ENCODE measurements around the gene THAP3. TPM values are rescaled to one million over a fixed set of nuclear protein-coding genes. Genes with fewer than 3 reads are reported as not detected.
"Not testable (repeated sequence)": the region's sequence is repeated elsewhere in the genome, so short reads cannot be mapped to it uniquely, and the experiment has no call there.

Gene THAP3
- total RNA-seq, 1 experiment from 2014 or later: 20.8 TPM

DNA sequence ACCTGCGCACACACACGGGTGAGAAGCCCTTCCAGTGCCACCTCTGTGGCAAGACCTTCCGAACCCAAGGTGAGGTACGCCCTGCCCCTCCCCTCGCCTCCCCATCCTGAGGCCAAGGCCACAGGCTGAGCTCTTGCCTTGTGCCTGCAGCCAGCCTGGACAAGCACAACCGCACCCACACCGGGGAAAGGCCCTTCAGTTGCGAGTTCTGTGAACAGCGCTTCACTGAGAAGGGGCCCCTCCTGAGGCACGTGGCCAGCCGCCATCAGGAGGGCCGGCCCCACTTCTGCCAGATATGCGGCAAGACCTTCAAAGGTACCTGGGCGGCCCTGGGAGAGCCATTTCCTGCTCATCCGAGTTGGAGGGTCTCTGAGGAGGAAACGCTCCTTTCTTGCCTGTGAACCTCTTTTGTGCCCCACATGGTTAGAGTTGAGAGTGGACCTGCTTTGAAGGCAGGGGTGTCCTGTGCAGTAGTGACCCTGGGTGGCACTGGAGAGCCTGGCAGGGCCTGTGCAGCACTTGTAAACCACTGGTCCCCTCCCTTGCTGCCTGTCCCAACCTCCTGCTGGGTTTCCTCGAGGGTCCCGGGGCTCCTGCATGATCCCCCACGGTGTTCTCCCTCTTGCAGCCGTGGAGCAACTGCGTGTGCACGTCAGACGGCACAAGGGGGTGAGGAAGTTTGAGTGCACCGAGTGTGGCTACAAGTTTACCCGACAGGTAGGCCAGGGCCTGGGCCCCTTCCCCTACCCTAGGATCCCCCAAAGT, 36.4 kb upstream of the THAP3 start:
- no peak for DNase-seq (ENCODE audit: low read depth, low spot score)
- in situ Hi-C loops (cut with HindIII; ENCODE audit: low pct_unique_long_range_greater_than_20kb, low sequenced_read_pairs): no loop called here

DNA sequence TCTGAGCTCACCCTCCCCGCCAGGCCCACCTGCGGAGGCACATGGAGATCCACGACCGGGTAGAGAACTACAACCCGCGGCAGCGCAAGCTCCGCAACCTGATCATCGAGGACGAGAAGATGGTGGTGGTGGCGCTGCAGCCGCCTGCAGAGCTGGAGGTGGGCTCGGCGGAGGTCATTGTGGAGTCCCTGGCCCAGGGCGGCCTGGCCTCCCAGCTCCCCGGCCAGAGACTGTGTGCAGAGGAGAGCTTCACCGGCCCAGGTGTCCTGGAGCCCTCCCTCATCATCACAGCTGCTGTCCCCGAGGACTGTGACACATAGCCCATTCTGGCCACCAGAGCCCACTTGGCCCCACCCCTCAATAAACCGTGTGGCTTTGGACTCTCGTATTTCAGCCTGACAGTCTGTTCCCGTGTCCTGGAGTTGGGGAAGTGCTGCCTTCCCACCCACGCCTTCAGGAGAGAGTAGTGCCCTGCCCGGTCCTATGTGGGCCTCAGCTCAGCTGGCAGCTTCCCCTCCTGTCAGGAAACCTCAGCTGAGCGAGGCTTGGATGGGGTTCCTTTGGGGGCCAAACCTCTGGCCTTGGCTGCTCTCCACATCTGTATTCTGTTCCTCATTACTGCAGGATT, 35.7 kb upstream of the THAP3 start:
- no peak for DNase-seq (ENCODE audit: low read depth, low spot score)
- in situ Hi-C loops (cut with HindIII; ENCODE audit: low pct_unique_long_range_greater_than_20kb, low sequenced_read_pairs): no loop called here

DNA sequence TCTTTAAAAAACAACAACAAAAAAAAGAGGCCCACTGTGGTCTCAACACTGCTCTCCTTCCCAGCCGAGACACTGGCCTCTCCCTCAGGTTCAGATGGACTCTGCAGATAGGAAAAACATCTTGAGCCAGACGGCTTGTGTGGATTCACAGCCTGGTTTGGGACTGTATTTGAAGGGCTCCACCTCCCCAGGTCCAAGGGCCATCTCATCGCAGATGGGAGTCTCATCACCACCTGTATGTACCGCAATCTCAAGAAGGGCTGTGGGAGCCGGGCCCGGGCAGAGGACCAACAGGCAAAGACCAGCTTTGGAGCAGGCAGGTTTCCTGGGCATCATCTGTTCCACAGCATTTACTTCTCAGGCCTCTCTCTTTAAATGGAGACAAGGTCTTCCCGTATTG, 34.6 kb upstream of the THAP3 start:
- DNase-seq (ENCODE audit: low read depth, low spot score): no peak
- in situ Hi-C loops (cut with HindIII; ENCODE audit: low pct_unique_long_range_greater_than_20kb, low sequenced_read_pairs): no loop called here

DNA sequence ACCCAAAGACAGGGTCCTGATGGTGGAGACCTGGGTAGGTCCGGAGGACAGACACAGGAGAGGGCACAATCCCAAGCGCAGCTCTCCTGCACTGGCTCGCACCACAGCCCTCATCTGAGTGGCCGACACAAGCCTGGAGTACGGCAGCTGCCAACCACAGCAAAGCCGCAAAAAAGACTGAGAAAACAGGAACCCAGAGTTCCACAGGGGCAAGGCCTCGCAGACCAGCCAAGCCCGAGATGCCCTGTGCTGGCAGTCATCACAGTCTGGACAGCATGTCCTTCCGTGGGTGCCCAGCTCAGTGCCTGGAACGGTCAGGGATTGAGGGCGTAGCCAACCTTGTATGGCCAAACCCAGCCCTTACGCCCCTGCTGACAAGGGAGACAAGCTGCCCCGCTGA, 33.4 kb upstream of the THAP3 start:
- DNase-seq (ENCODE audit: low read depth, low spot score): no peak
- in situ Hi-C loops (cut with HindIII; ENCODE audit: low pct_unique_long_range_greater_than_20kb, low sequenced_read_pairs): no loop called here

DNA sequence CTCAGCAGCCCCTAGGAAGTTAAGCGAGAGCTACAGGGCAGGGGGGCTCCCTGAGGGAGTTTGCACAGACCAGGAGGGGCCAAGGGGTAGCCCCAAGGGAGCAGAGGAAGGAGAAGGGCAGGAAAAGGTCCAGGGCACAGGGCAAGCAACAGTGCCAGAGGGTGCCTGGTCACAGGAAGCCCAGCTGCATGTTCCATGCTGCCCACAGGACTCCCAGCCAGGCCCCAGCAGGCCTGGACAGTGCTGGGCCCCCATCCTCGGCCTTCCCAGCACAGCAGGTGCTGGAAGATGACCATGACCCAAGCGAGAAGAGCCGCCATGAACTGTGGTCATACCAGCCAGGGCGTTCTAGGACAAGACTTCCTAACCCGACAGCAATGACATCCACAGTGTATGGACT, 33.0 kb upstream of the THAP3 start:
- in situ Hi-C loops (cut with HindIII; ENCODE audit: low pct_unique_long_range_greater_than_20kb, low sequenced_read_pairs): no loop called here
- DNase-seq (ENCODE audit: low read depth, low spot score): no peak

DNA sequence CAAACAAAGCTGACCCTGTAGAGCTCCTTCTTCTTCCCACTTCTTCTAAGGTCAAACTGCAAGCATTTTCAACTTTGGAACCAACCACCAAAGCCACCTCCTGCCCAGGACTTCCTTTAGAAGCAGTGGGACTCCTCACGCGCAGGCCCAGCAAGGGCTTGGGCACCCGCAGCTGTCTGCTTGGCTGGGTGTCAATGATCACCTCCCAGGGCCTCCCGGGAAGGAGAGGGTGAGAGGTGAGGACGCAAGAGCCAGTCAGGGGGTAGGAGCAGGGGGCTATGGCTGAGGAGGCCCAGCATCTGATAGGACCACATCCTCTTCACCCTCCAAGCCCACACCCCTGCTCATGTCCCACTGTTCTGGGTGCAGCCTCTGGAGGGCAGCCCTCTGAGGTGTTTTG, 32.2 kb upstream of the THAP3 start:
- in situ Hi-C loops (cut with HindIII; ENCODE audit: low pct_unique_long_range_greater_than_20kb, low sequenced_read_pairs): no loop called here
- no peak for DNase-seq (ENCODE audit: low read depth, low spot score)

DNA sequence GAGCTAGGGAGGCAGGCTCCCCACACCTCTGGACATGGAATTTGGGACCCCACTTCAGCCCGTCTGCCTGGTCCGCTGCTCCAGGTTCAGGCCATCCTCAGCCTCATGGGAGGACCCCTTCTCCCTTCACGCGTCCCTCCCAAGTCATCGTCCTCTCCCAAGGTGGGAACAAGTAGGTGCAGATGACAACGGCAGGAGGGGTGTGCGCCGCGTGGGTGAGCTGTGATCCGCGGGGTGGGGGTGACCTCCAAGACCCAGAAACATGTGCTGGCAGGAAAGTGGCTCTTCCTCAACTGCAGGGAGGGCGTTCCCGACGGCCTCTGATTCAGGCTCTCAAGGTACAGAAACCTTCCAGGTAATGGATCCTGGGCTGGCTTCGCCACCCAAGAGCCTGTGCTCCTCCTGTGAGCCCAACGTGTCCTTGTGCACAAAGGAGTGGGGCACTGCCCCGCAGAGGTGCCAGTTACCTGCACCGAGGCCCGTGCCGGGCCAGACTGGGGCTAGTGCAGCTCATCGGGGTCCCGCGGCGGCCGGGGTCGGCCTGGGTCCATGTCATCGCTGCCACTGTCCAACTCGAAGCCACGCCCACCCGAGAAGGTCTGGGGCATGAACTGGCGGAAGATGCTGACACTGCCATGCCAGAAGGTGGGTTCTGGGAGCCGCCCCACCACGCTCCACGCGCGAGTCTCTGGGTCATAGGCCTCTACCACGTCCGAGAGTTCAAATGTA, 31.6 kb upstream of the THAP3 start:
- in situ Hi-C loops (cut with HindIII; ENCODE audit: low pct_unique_long_range_greater_than_20kb, low sequenced_read_pairs): no loop called here
- no peak for DNase-seq (ENCODE audit: low read depth, low spot score)

DNA sequence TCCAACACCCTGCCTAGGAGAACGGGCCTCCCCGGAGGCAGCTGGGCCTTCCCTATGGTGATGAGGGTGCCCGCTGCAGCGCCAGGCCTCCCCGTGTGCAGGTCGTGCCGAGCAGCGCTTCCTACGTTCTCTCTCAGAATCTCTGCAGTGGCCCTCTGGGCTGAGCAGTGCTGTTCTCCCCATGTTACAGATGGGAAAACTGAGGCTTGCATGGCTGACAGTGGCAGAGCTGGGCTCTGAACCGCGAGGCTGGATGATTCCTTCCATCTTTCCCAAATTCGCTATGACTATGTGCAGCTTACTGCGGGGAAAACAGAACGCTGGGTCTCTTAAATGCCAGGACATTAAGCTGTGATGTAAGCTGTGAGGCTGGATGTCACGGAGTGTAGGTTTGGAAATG, 30.9 kb upstream of the THAP3 start:
- DNase-seq (ENCODE audit: low read depth, low spot score): no peak
- in situ Hi-C loops (cut with HindIII; ENCODE audit: low pct_unique_long_range_greater_than_20kb, low sequenced_read_pairs): no loop called here

DNA sequence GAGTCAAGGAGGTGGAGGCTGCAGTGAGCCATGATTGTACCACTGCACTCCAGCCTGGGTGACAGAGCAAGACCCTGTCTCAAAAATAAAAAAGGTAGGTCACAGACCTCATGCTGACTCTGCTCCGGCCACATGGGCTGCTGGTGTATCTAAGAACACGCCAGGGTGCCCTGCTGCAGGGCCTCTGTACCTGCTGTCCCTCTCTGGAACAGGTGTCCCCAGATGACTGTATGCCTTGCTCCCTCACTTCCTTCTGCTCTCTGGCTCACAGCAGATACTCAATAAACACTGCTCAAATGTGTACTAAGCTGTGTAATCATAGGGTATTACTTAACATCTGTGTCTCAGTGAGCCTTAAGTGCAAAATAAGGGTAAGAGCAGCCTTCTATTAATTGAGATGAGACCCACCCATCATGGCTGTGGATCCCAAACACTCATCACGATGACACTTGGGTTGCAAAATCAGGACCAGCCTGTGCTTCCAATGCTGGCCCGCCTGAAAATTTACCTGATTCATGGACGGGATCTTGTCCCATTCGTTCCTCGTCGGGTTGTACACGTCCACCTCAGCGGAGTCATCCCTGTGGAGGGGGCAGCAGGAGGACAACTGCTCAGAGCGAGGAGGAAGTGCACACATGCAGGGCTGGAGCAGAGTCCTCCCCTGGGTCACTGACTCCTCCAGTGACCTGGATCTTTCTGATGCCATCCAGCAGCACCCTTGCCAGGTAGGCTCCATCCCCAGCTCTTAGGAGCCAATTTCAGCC, 29.5 kb upstream of the THAP3 start:
- DNase-seq (ENCODE audit: low read depth, low spot score): no peak

DNA sequence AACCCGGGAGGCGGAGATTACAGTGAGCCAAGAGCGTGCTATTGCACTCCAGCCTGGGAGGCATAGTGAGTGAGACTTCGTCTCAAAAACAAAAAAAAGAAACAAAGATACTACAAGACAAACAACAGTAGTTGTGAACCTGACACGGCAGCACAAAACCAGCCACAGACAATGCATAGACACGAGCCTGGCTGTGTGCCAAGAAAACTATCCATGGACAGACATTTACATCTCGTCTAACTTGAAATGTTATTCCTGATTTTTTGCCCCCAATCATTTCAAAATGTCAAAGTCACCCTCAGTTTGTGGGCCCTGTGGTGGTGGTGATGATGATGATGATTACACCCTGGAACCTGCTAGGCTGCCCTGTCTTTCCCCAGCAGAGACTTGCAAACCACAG, 28.3 kb upstream of the THAP3 start:
- no peak for DNase-seq (ENCODE audit: low read depth, low spot score)
- in situ Hi-C loops (cut with HindIII; ENCODE audit: low pct_unique_long_range_greater_than_20kb, low sequenced_read_pairs): no loop called here

More for the DNA sequence above, 29.5 kb upstream of the THAP3 start:
- in situ Hi-C loops (cut with HindIII; ENCODE audit: low pct_unique_long_range_greater_than_20kb, low sequenced_read_pairs): no loop called here

DNA sequence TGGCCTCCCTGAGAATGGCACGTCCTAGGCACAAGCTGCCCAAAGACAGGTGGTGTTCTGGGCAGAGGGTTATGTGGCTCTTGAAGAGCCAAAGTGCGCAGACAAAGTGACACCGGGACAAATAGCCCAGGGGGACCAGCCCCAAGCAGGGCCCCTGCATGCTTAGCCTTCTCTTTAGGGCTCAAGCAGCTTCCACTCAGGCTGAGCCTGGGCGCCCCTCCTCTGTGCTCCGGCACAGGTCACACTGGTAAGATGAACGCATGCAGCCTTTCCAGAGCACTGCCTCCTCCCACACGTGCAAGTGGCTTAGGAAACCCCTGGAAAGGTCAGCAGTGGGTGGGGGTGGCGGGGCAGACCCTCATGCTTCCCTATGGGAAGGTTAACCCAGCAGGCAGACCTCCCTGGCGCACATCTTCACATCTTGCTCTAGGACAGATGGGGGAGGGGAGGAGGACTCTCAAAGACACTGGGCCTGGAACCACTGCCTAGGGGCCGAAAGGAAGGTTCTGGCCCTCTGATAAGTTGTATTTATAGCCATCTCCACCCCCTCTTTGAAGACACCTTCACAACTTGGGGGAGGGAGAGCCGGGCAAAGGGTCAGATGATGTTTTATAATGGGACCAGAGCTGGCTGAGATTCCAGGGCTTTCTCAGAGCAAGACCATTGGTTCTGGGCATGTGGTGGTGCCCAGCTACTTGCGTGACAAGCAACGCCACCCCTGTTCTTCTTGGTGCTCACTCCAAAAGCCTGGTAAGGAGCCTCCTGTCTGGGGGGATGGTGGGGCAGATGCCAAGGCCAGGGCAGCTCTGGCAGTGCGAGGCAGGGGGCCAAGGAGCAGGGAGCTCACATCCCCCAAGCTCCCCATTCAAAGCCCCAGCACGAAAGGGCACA, 27.5 kb upstream of the THAP3 start:
- in situ Hi-C loops (cut with HindIII; ENCODE audit: low pct_unique_long_range_greater_than_20kb, low sequenced_read_pairs): no loop called here

DNA sequence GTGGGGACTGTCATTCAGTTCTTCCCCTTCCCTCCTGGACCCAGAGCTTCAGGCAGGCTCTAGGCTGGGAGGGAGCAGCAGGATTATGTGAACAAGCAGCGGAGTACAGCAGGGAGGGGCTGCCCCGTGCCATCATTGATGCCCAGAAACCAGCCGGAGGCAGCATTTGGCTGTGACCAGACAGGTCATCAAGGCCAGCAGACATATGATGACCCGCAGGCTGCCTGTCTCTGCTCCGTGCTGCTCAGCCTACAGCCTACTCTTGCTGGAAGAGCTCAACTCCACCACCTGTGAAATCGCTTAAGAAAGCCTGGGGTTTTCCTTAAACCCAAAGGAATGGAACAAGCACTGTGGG, 26.9 kb upstream of the THAP3 start:
- in situ Hi-C loops (cut with HindIII; ENCODE audit: low pct_unique_long_range_greater_than_20kb, low sequenced_read_pairs): no loop called here
- no peak for DNase-seq (ENCODE audit: low read depth, low spot score)

More for the DNA sequence above, 27.5 kb upstream of the THAP3 start:
- DNase-seq (ENCODE audit: low read depth, low spot score): no peak

DNA sequence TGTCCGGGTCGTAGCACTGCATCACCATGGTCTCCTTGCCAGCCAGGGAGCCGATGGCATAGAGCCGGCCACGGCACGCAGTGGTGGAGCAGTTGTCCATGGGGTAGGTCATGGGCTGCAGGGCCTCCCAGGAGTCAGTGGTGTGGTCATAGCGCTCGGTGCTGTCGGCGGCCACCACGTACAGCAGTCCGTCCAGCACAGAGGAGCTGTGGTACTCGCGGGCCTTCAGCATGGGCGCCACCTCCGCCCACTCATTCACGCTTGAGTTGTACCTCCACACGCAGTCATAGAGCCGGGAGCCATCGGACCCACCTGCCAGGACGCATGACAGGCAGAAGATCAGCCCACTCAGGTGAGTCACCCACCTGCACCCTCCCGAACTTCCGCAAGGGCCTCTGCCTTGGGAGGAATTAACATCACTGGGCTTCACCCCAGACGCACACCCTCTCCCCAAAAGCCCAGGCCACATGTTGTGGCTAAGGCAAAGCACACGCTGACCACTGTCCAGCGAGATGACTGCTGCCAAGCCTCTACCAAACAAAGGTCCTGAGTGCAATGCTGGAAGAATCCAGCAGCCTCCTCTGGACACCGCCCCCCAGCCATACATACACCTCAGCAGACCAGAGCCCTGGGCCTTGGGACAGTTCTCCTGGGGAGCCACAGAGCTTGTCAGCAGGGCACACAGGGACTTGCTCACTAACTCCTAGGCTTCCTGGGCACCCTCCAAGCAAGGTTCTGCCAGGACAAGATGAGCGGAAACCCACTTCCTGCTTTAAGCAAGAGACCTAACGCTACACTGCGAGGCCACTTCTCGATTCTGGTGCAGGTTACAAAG, 25.3 kb upstream of the THAP3 start:
- no peak for DNase-seq (ENCODE audit: low read depth, low spot score)
- in situ Hi-C loops (cut with HindIII; ENCODE audit: low pct_unique_long_range_greater_than_20kb, low sequenced_read_pairs): no loop called here

DNA sequence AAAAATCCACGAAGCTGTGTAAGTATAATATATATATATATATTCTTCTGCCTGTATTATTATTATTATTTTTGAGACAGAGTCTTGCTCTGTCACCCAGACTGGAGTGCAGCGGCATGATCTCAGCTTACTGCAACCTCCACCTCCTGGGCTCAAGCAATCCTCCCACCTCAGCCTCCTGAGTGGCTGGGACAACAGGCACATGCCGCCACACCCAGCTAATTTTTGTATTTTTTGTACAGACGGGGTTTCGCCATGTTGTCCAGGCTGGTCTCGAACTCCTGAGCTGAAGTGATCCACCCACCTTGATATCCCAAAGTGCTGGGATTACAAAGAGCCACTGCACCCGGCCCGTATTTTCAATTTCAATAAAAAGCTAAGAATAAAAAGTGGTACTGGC, 24.7 kb upstream of the THAP3 start:
- in situ Hi-C loops (cut with HindIII; ENCODE audit: low pct_unique_long_range_greater_than_20kb, low sequenced_read_pairs): not testable (repeated sequence)

DNA sequence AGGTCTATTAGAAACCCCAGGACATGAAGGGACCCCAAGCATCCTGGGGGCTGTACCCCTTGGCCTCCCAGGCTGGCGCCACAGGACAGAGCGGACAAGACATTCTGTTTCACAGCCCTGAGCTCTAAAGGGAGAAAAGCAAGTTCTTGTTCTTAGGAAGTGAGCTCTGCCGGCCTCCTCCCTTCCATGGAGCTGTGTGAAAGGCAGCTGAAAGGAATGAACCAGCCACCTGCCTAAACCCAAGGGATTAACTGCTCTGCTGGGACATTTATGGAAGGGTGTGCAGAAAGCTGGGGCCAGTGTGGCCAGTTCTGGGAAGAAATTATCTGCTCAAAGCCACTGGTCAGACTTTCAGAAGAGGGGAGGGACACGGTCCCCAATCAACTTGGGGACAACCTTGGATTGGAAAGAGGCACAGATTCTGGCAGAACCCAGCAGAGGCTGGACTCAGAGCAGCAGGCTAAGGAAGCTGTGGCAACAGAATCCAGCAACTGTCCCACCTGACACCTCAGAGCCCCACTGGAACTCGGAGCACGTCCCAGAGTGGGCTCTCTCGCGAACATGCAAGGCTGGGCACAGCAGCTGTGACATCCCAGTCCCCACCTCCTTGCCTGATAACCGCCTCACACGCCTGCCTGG, 24.1 kb upstream of the THAP3 start:
- DNase-seq (ENCODE audit: low read depth, low spot score): no peak

More for the DNA sequence above, 24.7 kb upstream of the THAP3 start:
- not testable (repeated sequence) for DNase-seq (ENCODE audit: low read depth, low spot score)

More for the DNA sequence above, 24.1 kb upstream of the THAP3 start:
- in situ Hi-C loops (cut with HindIII; ENCODE audit: low pct_unique_long_range_greater_than_20kb, low sequenced_read_pairs): no loop called here
